ENCODE results near the gene DLGAP1.

DNA sequence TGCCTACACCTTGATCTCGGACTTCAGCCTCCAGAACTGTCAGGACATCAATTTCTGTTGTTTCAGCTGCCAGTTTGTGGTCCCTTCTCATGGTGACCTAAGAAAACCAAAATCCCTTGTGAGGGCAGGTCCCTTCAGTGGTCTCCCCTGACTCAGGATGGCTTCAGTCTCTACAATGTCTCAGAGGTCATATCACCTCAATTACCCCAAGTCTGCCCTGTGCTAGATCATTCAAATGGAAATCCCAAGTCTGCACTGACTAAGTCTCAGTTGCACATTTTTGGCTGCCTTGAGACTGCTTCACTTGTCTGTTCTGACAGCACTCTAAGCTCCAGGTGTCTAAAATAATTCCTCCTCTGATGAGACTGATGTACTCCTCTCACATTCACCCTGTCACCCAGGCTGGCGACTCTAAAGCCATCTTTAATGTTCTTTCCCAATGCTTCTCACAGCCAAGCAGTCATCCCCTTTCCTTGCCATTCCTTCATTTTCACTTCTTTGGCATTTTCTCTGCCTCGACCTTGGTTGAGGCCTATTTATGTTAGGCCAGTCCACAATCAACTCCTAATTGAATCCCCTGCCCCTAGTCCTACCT lies 470.8 kb downstream of the DLGAP1 start:
- no peak for TF ChIP-seq EP300 (conservative IDR thresholded peaks at IDR 0.05; ENCODE audit: poor library complexity, severe bottlenecking)
- no peak for TF ChIP-seq CTCF (IDR thresholded peaks at IDR 0.05; ENCODE audit: poor library complexity, severe bottlenecking)

Measured in neural cell (in vitro differentiated cells).